HG02623 (cell line): ENCODE measurements around the gene ARF1.

Experiments
- ATAC-seq: cut with Tn5 transposase; IDR thresholded peaks from one replicate; pipeline ENCODE4 v1.9.1; 2021; ENCODE audit warnings: moderate library complexity; ENCODE audit not compliant: unreplicated experiment

The ARF1 gene

GRCh38 chr1:228145463-228146416, 63.2 kb downstream of the ARF1 start:
- ATAC-seq, result no peak

- no peak for ATAC-seq
Observed at GRCh38 chr1:228146417-228147150, 64.1 kb downstream of the ARF1 start.

- ATAC-seq, result no peak
Observed at GRCh38 chr1:228147151-228147693, 64.7 kb downstream of the ARF1 start.

GRCh38 chr1:228147768-228148167, 65.3 kb downstream of the ARF1 start:
- ATAC-seq, result no peak

- ATAC-seq, result no peak
Observed at GRCh38 chr1:228148196-228148861, 65.8 kb downstream of the ARF1 start.
